ENCODE measurements around the gene TEX48. TPM values are rescaled to one million over a fixed set of nuclear protein-coding genes. Genes with fewer than 3 reads are reported as not detected.

The TEX48 gene
- total and polyA plus RNA-seq, 2 experiments from 2014 or later: not detected

DNA sequence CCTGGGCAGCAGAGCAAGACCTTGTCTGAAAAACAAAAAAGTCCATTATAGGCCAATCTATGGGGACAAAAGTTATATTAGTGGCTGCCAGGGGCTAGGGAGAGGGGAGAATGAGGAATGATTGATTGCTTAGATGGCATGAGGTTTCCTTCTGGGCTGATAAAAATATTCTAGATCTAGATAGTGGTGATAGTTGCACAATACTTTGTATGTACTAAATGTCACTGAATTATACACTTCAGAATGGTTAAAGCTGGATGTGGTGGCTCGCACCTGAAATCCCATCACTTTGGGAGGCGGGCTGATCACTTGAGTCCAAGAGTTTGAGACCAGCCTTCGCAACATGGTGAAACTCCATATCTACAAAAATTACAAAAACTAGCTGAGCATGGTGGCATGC, 42.8 kb upstream of the TEX48 start:
- H2AFZ ChIP-seq: no peak overlapping the region
- H3K9me2 ChIP-seq (ENCODE audit: insufficient read depth): no peaks in the 10 kb centered on the region
- H3K27me3 ChIP-seq (ENCODE audit: insufficient read depth): no peaks in the 10 kb centered on the region
- H3K27ac Mint-ChIP-seq: no peak overlapping the region
- no peaks in the 10 kb centered on the region for H4K20me1 ChIP-seq (replicated peaks; ENCODE audit: insufficient read depth)
- no peak for TF ChIP-seq JUNB (IDR thresholded peaks at IDR 0.05; ENCODE audit: unreplicated experiment)
- no peak for TF ChIP-seq EZH2phosphoT487 (IDR thresholded peaks at IDR 0.05; ENCODE audit: unreplicated experiment)
- TF ChIP-seq EZH2 (IDR thresholded peaks at IDR 0.05; ENCODE audit: low read depth, unreplicated experiment): no peak
- TF ChIP-seq CREB1 (CRISPR knock-in tag; IDR thresholded peaks at IDR 0.05; ENCODE audit: low read depth): no peak
- TF ChIP-seq STAT1 (IDR thresholded peaks at IDR 0.05; ENCODE audit: unreplicated experiment): no peak
- no peak for TF ChIP-seq POLR2AphosphoS5 (IDR thresholded peaks at IDR 0.05; ENCODE audit: low read depth)
- TF ChIP-seq, protein P1, sequence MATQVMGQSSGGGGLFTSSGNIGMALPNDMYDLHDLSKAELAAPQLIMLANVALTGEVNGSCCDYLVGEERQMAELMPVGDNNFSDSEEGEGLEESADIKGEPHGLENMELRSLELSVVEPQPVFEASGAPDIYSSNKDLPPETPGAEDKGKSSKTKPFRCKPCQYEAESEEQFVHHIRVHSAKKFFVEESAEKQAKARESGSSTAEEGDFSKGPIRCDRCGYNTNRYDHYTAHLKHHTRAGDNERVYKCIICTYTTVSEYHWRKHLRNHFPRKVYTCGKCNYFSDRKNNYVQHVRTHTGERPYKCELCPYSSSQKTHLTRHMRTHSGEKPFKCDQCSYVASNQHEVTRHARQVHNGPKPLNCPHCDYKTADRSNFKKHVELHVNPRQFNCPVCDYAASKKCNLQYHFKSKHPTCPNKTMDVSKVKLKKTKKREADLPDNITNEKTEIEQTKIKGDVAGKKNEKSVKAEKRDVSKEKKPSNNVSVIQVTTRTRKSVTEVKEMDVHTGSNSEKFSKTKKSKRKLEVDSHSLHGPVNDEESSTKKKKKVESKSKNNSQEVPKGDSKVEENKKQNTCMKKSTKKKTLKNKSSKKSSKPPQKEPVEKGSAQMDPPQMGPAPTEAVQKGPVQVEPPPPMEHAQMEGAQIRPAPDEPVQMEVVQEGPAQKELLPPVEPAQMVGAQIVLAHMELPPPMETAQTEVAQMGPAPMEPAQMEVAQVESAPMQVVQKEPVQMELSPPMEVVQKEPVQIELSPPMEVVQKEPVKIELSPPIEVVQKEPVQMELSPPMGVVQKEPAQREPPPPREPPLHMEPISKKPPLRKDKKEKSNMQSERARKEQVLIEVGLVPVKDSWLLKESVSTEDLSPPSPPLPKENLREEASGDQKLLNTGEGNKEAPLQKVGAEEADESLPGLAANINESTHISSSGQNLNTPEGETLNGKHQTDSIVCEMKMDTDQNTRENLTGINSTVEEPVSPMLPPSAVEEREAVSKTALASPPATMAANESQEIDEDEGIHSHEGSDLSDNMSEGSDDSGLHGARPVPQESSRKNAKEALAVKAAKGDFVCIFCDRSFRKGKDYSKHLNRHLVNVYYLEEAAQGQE (IDR thresholded peaks at IDR 0.05; ENCODE audit: unreplicated experiment): no peak
- TF ChIP-seq ZNF114 (CRISPR knock-in tag; IDR thresholded peaks at IDR 0.05): no peak
- no peak for TF ChIP-seq ZNF331 (CRISPR knock-in tag; IDR thresholded peaks at IDR 0.05; ENCODE audit: low read depth)
- TF ChIP-seq, protein P2, sequence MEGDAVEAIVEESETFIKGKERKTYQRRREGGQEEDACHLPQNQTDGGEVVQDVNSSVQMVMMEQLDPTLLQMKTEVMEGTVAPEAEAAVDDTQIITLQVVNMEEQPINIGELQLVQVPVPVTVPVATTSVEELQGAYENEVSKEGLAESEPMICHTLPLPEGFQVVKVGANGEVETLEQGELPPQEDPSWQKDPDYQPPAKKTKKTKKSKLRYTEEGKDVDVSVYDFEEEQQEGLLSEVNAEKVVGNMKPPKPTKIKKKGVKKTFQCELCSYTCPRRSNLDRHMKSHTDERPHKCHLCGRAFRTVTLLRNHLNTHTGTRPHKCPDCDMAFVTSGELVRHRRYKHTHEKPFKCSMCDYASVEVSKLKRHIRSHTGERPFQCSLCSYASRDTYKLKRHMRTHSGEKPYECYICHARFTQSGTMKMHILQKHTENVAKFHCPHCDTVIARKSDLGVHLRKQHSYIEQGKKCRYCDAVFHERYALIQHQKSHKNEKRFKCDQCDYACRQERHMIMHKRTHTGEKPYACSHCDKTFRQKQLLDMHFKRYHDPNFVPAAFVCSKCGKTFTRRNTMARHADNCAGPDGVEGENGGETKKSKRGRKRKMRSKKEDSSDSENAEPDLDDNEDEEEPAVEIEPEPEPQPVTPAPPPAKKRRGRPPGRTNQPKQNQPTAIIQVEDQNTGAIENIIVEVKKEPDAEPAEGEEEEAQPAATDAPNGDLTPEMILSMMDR (conservative IDR thresholded peaks at IDR 0.05; ENCODE audit: low read depth in 2 of 2): no peak
- TF ChIP-seq, protein P3, sequence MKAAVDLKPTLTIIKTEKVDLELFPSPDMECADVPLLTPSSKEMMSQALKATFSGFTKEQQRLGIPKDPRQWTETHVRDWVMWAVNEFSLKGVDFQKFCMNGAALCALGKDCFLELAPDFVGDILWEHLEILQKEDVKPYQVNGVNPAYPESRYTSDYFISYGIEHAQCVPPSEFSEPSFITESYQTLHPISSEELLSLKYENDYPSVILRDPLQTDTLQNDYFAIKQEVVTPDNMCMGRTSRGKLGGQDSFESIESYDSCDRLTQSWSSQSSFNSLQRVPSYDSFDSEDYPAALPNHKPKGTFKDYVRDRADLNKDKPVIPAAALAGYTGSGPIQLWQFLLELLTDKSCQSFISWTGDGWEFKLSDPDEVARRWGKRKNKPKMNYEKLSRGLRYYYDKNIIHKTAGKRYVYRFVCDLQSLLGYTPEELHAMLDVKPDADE (IDR thresholded peaks at IDR 0.05): no peak
- TF ChIP-seq, protein P4, sequence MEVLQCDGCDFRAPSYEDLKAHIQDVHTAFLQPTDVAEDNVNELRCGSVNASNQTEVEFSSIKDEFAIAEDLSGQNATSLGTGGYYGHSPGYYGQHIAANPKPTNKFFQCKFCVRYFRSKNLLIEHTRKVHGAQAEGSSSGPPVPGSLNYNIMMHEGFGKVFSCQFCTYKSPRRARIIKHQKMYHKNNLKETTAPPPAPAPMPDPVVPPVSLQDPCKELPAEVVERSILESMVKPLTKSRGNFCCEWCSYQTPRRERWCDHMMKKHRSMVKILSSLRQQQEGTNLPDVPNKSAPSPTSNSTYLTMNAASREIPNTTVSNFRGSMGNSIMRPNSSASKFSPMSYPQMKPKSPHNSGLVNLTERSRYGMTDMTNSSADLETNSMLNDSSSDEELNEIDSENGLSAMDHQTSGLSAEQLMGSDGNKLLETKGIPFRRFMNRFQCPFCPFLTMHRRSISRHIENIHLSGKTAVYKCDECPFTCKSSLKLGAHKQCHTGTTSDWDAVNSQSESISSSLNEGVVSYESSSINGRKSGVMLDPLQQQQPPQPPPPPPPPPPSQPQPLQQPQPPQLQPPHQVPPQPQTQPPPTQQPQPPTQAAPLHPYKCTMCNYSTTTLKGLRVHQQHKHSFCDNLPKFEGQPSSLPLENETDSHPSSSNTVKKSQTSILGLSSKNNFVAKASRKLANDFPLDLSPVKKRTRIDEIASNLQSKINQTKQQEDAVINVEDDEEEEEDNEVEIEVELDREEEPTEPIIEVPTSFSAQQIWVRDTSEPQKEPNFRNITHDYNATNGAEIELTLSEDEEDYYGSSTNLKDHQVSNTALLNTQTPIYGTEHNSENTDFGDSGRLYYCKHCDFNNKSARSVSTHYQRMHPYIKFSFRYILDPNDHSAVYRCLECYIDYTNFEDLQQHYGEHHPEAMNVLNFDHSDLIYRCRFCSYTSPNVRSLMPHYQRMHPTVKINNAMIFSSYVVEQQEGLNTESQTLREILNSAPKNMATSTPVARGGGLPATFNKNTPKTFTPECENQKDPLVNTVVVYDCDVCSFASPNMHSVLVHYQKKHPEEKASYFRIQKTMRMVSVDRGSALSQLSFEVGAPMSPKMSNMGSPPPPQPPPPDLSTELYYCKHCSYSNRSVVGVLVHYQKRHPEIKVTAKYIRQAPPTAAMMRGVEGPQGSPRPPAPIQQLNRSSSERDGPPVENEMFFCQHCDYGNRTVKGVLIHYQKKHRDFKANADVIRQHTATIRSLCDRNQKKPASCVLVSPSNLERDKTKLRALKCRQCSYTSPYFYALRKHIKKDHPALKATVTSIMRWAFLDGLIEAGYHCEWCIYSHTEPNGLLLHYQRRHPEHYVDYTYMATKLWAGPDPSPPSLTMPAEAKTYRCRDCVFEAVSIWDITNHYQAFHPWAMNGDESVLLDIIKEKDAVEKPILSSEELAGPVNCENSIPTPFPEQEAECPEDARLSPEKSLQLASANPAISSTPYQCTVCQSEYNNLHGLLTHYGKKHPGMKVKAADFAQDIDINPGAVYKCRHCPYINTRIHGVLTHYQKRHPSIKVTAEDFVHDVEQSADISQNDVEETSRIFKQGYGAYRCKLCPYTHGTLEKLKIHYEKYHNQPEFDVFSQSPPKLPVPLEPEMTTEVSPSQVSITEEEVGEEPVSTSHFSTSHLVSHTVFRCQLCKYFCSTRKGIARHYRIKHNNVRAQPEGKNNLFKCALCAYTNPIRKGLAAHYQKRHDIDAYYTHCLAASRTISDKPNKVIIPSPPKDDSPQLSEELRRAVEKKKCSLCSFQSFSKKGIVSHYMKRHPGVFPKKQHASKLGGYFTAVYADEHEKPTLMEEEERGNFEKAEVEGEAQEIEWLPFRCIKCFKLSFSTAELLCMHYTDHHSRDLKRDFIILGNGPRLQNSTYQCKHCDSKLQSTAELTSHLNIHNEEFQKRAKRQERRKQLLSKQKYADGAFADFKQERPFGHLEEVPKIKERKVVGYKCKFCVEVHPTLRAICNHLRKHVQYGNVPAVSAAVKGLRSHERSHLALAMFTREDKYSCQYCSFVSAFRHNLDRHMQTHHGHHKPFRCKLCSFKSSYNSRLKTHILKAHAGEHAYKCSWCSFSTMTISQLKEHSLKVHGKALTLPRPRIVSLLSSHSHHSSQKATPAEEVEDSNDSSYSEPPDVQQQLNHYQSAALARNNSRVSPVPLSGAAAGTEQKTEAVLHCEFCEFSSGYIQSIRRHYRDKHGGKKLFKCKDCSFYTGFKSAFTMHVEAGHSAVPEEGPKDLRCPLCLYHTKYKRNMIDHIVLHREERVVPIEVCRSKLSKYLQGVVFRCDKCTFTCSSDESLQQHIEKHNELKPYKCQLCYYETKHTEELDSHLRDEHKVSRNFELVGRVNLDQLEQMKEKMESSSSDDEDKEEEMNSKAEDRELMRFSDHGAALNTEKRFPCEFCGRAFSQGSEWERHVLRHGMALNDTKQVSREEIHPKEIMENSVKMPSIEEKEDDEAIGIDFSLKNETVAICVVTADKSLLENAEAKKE (CRISPR knock-in tag; IDR thresholded peaks at IDR 0.05): no peak
- TF ChIP-seq NANOG (IDR thresholded peaks at IDR 0.05; ENCODE audit: borderline replicate concordance): no peak
- H3K79me2 ChIP-seq (replicated peaks; ENCODE audit: insufficient read depth): no peaks in the 10 kb centered on the region
- no peaks in the 10 kb centered on the region for H3K36me3 Mint-ChIP-seq (ENCODE audit: low read depth)
- H3K4me2 ChIP-seq: no peak overlapping the region
- DNase-seq (ENCODE audit: low spot score) (no peak), ATAC-seq (no peak)
- peaks cover 3% of the 10 kb centered on the region; the same call in 2 of the 3 replicates for H3K4me1 Mint-ChIP-seq
- H3K9me3 Mint-ChIP-seq: no peaks in the 10 kb centered on the region
- H3K4me1 ChIP-seq (ENCODE audit: insufficient read depth): no peaks in the 10 kb centered on the region
- peaks cover 3% of the 10 kb centered on the region for H3K27me3 Mint-ChIP-seq (ENCODE audit: insufficient read depth, low read depth, poor library complexity)
- H3K4me3 ChIP-seq: no peak overlapping the region
- no peak overlapping the region for H3K4me3 Mint-ChIP-seq
- no peaks in the 10 kb centered on the region for H3F3A ChIP-seq (replicated peaks; ENCODE audit: low read depth)
- no peaks in the 10 kb centered on the region for H3K36me3 ChIP-seq (ENCODE audit: insufficient read depth)
- no peak overlapping the region for H3K27ac ChIP-seq (ENCODE audit: low read depth)
